ENCODE results near the gene CALN1. TPM values are rescaled to one million over a fixed set of nuclear protein-coding genes. Genes with fewer than 3 reads are reported as not detected.

CALN1 gene
- total and polyA plus RNA-seq, 2 of the 8 experiments (the other 6 are each of a cell fraction or from before 2014, with no cell fraction given), result 6.4 to 15.2 TPM

GRCh38 chr7:71828361-71828760, 583.8 kb downstream of the CALN1 start:
- no peak overlapping the region for H2BK15ac ChIP-seq (ENCODE audit: low read length)
- H2BK12ac ChIP-seq (ENCODE audit: low read depth, low read length), result no peak overlapping the region
- no peak overlapping the region for H3K18ac ChIP-seq (ENCODE audit: extremely low read depth, low read length)
- 97% methylated on average over 2 of the region's 2 CpGs; no CpG with 5 or more reads in 1 of the 2 experiments for WGBS, 2 experiments (ENCODE audit: extremely low coverage in 1 of 2, insufficient coverage in 1 of 2, insufficient read length in 1 of 2, insufficient replicate concordance in 2 of 2, low coverage in 1 of 2, low lambda C conversion rate in 2 of 2, missing lambda C conversion rate in 1 of 2)
- H3K79me2 ChIP-seq (ENCODE audit: control insufficient read depth in 1 of 2, insufficient read depth in 2 of 2, low read length in 2 of 2), result no peaks in the 10 kb centered on the region
- TF ChIP-seq TAF1 (IDR thresholded peaks at IDR 0.05; ENCODE audit: low read depth, low read length), result no peak
- TF ChIP-seq SP4 (IDR thresholded peaks at IDR 0.05; ENCODE audit: low read length), result no peak
- no peak for TF ChIP-seq CHD2 (IDR thresholded peaks at IDR 0.05; ENCODE audit: low read length)
- no peak for TF ChIP-seq CEBPB (IDR thresholded peaks at IDR 0.05; ENCODE audit: low read depth, low read length)
- TF ChIP-seq RXRA (IDR thresholded peaks at IDR 0.05; ENCODE audit: insufficient read depth, low read depth, low read length), result no peak
- TF ChIP-seq SIN3A (conservative IDR thresholded peaks at IDR 0.05 in 1 of 2, IDR thresholded peaks at IDR 0.05 in 1 of 2; ENCODE audit: low read depth in 1 of 2, low read length in 2 of 2), result no peak
- TF ChIP-seq JUN (IDR thresholded peaks at IDR 0.05; ENCODE audit: low read depth, low read length), result no peak
- TF ChIP-seq SAP30 (IDR thresholded peaks at IDR 0.05; ENCODE audit: insufficient read depth, insufficient replicate concordance, low read length), result no peak
- no peak overlapping the region for H2BK120ac ChIP-seq (replicated peaks; ENCODE audit: low read depth, low read length)
- H4K91ac ChIP-seq (replicated peaks; ENCODE audit: insufficient read length, low read length), result no peak overlapping the region
- FAIRE-seq (no peak), DNase-seq (ENCODE audit: low read depth in 1 of 2, low spot score in 2 of 2) (no peak)
- no peak overlapping the region for H3K14ac ChIP-seq (ENCODE audit: insufficient read length)
- no peak overlapping the region for H3K4me3 ChIP-seq (ENCODE audit: extremely low read depth in 1 of 4, insufficient read depth in 2 of 4, low read depth in 3 of 4, low read length in 4 of 4)
- no peaks in the 10 kb centered on the region for H3K27me3 ChIP-seq (replicated peaks in 1 of 4; ENCODE audit: control insufficient read depth in 3 of 4, extremely low read depth in 1 of 4, insufficient read depth in 3 of 4, low read length in 3 of 4)
- CTCF ChIA-PET (ENCODE audit: partially characterized antibody), result interaction anchor here (1.0 to 1.6 kb wide), 2 partner anchors 39 to 76 kb away, joined by 3 to 5 read pairs; no protein-coding TSS in a partner anchor
- no peak overlapping the region for H2BK5ac ChIP-seq (ENCODE audit: low read depth, low read length)
- no peaks in the 10 kb centered on the region for H4K20me1 ChIP-seq (replicated peaks in 1 of 2; ENCODE audit: control insufficient read depth in 1 of 2, insufficient read depth in 2 of 2, low read length in 2 of 2)
- H3K4ac ChIP-seq (replicated peaks; ENCODE audit: insufficient read length, low read depth, low read length), result no peak overlapping the region
- H3K9ac ChIP-seq (replicated peaks in 1 of 4; ENCODE audit: extremely low read depth in 1 of 4, low read depth in 3 of 4, low read length in 3 of 4), result no peak overlapping the region
- no peaks in the 10 kb centered on the region; the same call in 1 of the 2 replicates for H3K23me2 ChIP-seq (ENCODE audit: low read depth, low read length)
- no peak overlapping the region for H2AK5ac ChIP-seq (ENCODE audit: low read depth, low read length)
- no peak overlapping the region for H4K8ac ChIP-seq (ENCODE audit: extremely low read depth, insufficient read depth, low read length)
- peaks cover 0 to 3% (median 0%) of the 10 kb centered on the region in 4 experiments; a peak in 3 of 7 replicates for H3K4me1 ChIP-seq (replicated peaks in 1 of 4; ENCODE audit: control insufficient read depth in 3 of 4, insufficient read depth in 4 of 4, low read length in 3 of 4)
- H3K36me3 ChIP-seq (ENCODE audit: control insufficient read depth in 2 of 4, insufficient read depth in 4 of 4, low read length in 3 of 4), result no peaks in the 10 kb centered on the region
- no peak overlapping the region for H3K4me2 ChIP-seq (ENCODE audit: insufficient read depth in 1 of 2, low read depth in 2 of 2, low read length in 2 of 2)
- H3K23ac ChIP-seq (ENCODE audit: insufficient read length), result no peak overlapping the region
- H2BK20ac ChIP-seq (ENCODE audit: low read length), result no peak overlapping the region
- H3K9me3 ChIP-seq (ENCODE audit: insufficient read depth in 2 of 2, low read depth in 1 of 2, low read length in 1 of 2), result no peaks in the 10 kb centered on the region
- no peak overlapping the region for H3K27ac ChIP-seq (ENCODE audit: low read depth, low read length)
- no peak overlapping the region for H2AFZ ChIP-seq (ENCODE audit: low read length)
- no peak overlapping the region for H4K5ac ChIP-seq (ENCODE audit: insufficient read length, low read depth, low read length)
- POLR2A ChIA-PET (ENCODE audit: partially characterized antibody), result no interaction called here
- H3K56ac ChIP-seq (replicated peaks; ENCODE audit: insufficient read length, low read depth, low read length), result no peak overlapping the region
- no peaks in the 10 kb centered on the region for H3K79me1 ChIP-seq (ENCODE audit: low read depth, low read length)

Data from H1 (cell line).